GM12878 (cell line): ENCODE results near the gene SORBS2. TPM values are rescaled to one million over a fixed set of nuclear protein-coding genes. Genes with fewer than 3 reads are reported as not detected.

Source experiments
- ATAC-seq: fragments of 200-7000 bp; cut with Tn5 transposase; 3 replicates; pipeline ENCODE4 v1.9.1; 2020; ENCODE audit warnings: mild to moderate bottlenecking, moderate library complexity
- BruUV-seq: library from RNA; stranded (reverse); fragments of 400-500 nt; replicated peaks from 2 replicates; lab custom pipeline; 2021; lab: Mats Ljungman, UMichigan
- CTCF ChIA-PET: fragments of 300-600 bp; sonication (Branson Sonifier 250); formaldehyde crosslinking; extraction: SDS; loops from one replicate; lab custom pipeline; 2021; ENCODE audit warnings: inconsistent platforms; lab: Yijun Ruan, JAX
- POLR2A ChIA-PET: fragments of 350-600 bp; formaldehyde crosslinking; extraction: SDS; loops from one replicate; lab custom pipeline; 2021; ENCODE audit warnings: inconsistent platforms; lab: Charles Lee
- RAD21 ChIA-PET: fragments of 300-600 bp; sonication (Branson Sonifier 250); formaldehyde crosslinking; loops from one replicate; lab custom pipeline; 2023; ENCODE audit warnings: antibody characterized with exemption; ENCODE audit not compliant: unreplicated experiment; lab: Charles Lee
- SMC1A ChIA-PET: fragments of 300-600 bp; sonication (Branson Sonifier 250); formaldehyde crosslinking; loops from one replicate; lab custom pipeline; 2023; ENCODE audit not compliant: unreplicated experiment, uncharacterized antibody; lab: Charles Lee
- DNase-seq: peaks from one replicate; pipeline ENCODE4 v3.0.0-alpha.2; 2011; ENCODE audit warnings: low read depth, low spot score
- FAIRE-seq: peaks from 3 replicates; lab custom pipeline; 2011; peaks lifted over from hg19 to GRCh38; lab: Jason Lieb, UNC
- H2AFZ ChIP-seq: 2 replicates; pipeline ENCODE4 v1.6.0; 2011; ENCODE audit warnings: low read depth, low read length, control low read depth; ENCODE audit not compliant: control insufficient read depth
- H3K27ac ChIP-seq: 2 replicates; pipeline ENCODE4 v1.5.1; 2011; ENCODE audit warnings: control low read depth; ENCODE audit not compliant: control insufficient read depth, insufficient read depth
- H3K27me3 ChIP-seq, 2 experiments: replicated peaks in 1 of 2; 2 replicates each; pipeline versions ENCODE4 v1.6.0 to v1.6.1; 2011; ENCODE audit warnings: low read length in 1 of 2; ENCODE audit not compliant: control insufficient read depth in 2 of 2, insufficient read depth in 2 of 2
- H3K36me3 ChIP-seq, 2 experiments: 2 replicates each; pipeline ENCODE4 v1.5.1; 2011; ENCODE audit warnings: low read length in 1 of 2; ENCODE audit not compliant: control insufficient read depth in 2 of 2, insufficient read depth in 2 of 2
- H3K4me1 ChIP-seq: 2 replicates; pipeline ENCODE4 v1.6.1; 2011; ENCODE audit warnings: mild to moderate bottlenecking, low read length, moderate library complexity, mixed read lengths; ENCODE audit not compliant: control insufficient read depth, insufficient read depth
- H3K4me2 ChIP-seq: 2 replicates; pipeline ENCODE4 v1.6.0; 2011; ENCODE audit warnings: control low read depth; ENCODE audit not compliant: control insufficient read depth, insufficient read depth
- H3K4me3 ChIP-seq: fragments of 200-600 bp; sonication (generic); 2 replicates; pipeline ENCODE4 v1.5.1; 2016
- H3K79me2 ChIP-seq: 2 replicates; pipeline ENCODE4 v1.6.0; 2011; ENCODE audit warnings: low read length; ENCODE audit not compliant: control insufficient read depth, insufficient read depth
- H3K9ac ChIP-seq: 2 replicates; pipeline ENCODE4 v1.8.0; 2011; ENCODE audit warnings: low read length, control low read depth, mixed read lengths; ENCODE audit not compliant: control insufficient read depth, insufficient read depth
- H3K9me3 ChIP-seq: replicated peaks from 3 replicates; pipeline ENCODE4 v1.5.1; 2011; ENCODE audit warnings: mild to moderate bottlenecking, low read length; ENCODE audit not compliant: control insufficient read depth, insufficient read depth
- H4K20me1 ChIP-seq: 2 replicates; pipeline ENCODE4 v1.6.0; 2011; ENCODE audit not compliant: control insufficient read depth, insufficient read depth
- BACH1 ChIP-seq: fragments of 450-650 bp; IDR thresholded peaks from 2 replicates; pipeline ENCODE4 v1.6.1; 2017; ENCODE audit warnings: mild to moderate bottlenecking, borderline replicate concordance
- BRCA1 ChIP-seq: IDR thresholded peaks from 2 replicates; pipeline ENCODE4 v1.6.1; 2011; ENCODE audit warnings: low read depth, low read length, improper control_type of control experiment
- FOXM1 ChIP-seq: IDR thresholded peaks from 2 replicates; pipeline ENCODE4 v1.6.1; 2012; ENCODE audit warnings: low read depth, mild to moderate bottlenecking, inconsistent platforms, low read length, moderate library complexity
- IKZF2 ChIP-seq, 2 experiments: fragments of 450-650 bp; IDR thresholded peaks; 2 replicates each; pipeline ENCODE4 v1.6.1; 2017; ENCODE audit warnings: mild to moderate bottlenecking in 2 of 2, moderate library complexity in 2 of 2
- IRF4 ChIP-seq: IDR thresholded peaks from 2 replicates; pipeline ENCODE4 v1.6.1; 2011; ENCODE audit warnings: low read depth, low read length
- LARP7 ChIP-seq: fragments of 450-650 bp; IDR thresholded peaks from 2 replicates; pipeline ENCODE4 v1.6.1; 2017; ENCODE audit warnings: mild to moderate bottlenecking
- MEF2A ChIP-seq: IDR thresholded peaks from 2 replicates; pipeline ENCODE4 v1.6.1; 2011; ENCODE audit warnings: low read depth, mild to moderate bottlenecking, low read length, moderate library complexity; ENCODE audit not compliant: insufficient read depth
- POLR2AphosphoS5 ChIP-seq: IDR thresholded peaks from 2 replicates; pipeline ENCODE4 v1.6.1; 2011; ENCODE audit warnings: mild to moderate bottlenecking, low read length, inconsistent platforms
- SIN3A ChIP-seq: IDR thresholded peaks from 2 replicates; pipeline ENCODE4 v1.6.1; 2012; ENCODE audit warnings: low read depth, low read length, improper control_type of control experiment
- SMAD1 ChIP-seq: fragments of 450-650 bp; IDR thresholded peaks from 2 replicates; pipeline ENCODE4 v1.6.1; 2018; ENCODE audit warnings: mild to moderate bottlenecking, low read depth; ENCODE audit not compliant: partially characterized antibody
- SREBF1 ChIP-seq: IDR thresholded peaks from 2 replicates; pipeline ENCODE4 v1.6.1; 2012; ENCODE audit warnings: mild to moderate bottlenecking, low read length
- TCF12 ChIP-seq: IDR thresholded peaks from 2 replicates; pipeline ENCODE4 v1.6.1; 2011; ENCODE audit warnings: low read depth, mild to moderate bottlenecking, low read length
- WGBS: methylation state at CpG from one replicate; pipeline ENCODE4 v1.1.6; 2016; ENCODE audit warnings: low lambda C conversion rate; ENCODE audit not compliant: insufficient replicate concordance, insufficient coverage; ENCODE audit errors: missing lambda C conversion rate; 5-methylcytosine and 5-hydroxymethylcytosine counted together
- in situ Hi-C: fragments of 300-500 bp; cut with MboI; formaldehyde crosslinking; loops from 9 replicates; pipeline ENCODE4 v1.14.3; 2018; ENCODE audit warnings: mixed read lengths
- intact Hi-C: fragments of 100-400 bp; cut with micrococcal nuclease; formaldehyde crosslinking; loops from one replicate; pipeline ENCODE4 v1.14.2; 2022; ENCODE audit not compliant: unreplicated experiment
- polyA plus RNA-seq, 11 experiments: library from polyadenylated mRNA; depleted of rRNA in 4 of 11; unstranded in 6 of 11; stranded (reverse) in 5 of 11; fragments of >200 nt; fragmentation: Nextera tagmentation in 4 of 11; fragmentation: Illumina TruSeq in 1 of 11; extraction: Ambion mirVana in 4 of 11; extraction: Trizol in 1 of 11; gene quantifications; 1 replicate in 1 of 11; 2 replicates in 10 of 11; pipeline versions ENCODE4 v1.2.1 to v1.2.3, GENCODE V29; 2011 to 2016; ENCODE audit warnings: inconsistent platforms in 2 of 11, missing spikeins in 2 of 11, low read depth in 1 of 11
- total RNA-seq, 4 experiments: library from RNA; depleted of rRNA in 3 of 4; stranded (reverse); fragments of >200 nt in 3 of 4; fragmentation: Illumina TruSeq in 1 of 4; extraction: Trizol in 1 of 4; gene quantifications; 2 replicates each; pipeline versions ENCODE4 v1.2.1 to v1.2.3, GENCODE V29; 2013 to 2021
- TF ChIP-seq, protein P1 (sequence below): fragments of 450-650 bp; IDR thresholded peaks from 2 replicates; pipeline ENCODE4 v1.6.1; 2016; ENCODE audit warnings: mild to moderate bottlenecking
- TF ChIP-seq, protein P2 (sequence below): IDR thresholded peaks from 2 replicates; pipeline ENCODE4 v1.6.1; 2012; ENCODE audit warnings: low read length, inconsistent platforms
- TF ChIP-seq, protein P3 (sequence below): fragments of 450-650 bp; formaldehyde crosslinking; IDR thresholded peaks from 2 replicates; pipeline ENCODE4 v1.4.0; 2020; ENCODE audit warnings: mild to moderate bottlenecking, moderate library complexity

SORBS2 gene
- total and polyA plus RNA-seq, 10 of the 15 experiments (the other 5 are each of a cell fraction or from before 2014, with no cell fraction given) = 0.06 to 3.0 (median 0.79) TPM

DNA sequence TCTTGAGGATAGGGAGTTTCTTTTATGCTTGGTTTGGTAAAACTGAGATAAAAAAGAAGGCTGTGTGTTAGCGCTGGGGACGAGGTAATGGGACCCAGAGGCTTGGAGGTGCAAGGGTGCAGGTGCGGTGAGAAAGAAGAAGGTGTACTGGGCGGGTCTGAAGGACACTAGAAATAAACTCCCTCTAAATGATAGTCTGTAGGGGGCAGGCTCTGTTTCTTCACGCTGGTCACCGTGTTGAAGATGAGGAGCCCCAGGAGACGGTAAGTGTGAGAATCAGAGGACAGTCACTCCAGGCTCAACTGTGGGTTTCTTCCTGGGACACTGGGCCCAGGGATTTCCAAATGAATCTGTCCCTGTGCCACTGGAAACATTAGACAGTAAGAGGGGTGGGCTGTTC is 131.4 kb downstream of the SORBS2 start:
- CTCF ChIA-PET = interaction anchor here (0.7 to 1.6 kb wide), 2 partner anchors 7 to 12 kb away, joined by 3 read pairs; no protein-coding TSS in a partner anchor
- no peaks in the 10 kb centered on the region for H3K79me2 ChIP-seq
- no peak overlapping the region for H2AFZ ChIP-seq

DNA sequence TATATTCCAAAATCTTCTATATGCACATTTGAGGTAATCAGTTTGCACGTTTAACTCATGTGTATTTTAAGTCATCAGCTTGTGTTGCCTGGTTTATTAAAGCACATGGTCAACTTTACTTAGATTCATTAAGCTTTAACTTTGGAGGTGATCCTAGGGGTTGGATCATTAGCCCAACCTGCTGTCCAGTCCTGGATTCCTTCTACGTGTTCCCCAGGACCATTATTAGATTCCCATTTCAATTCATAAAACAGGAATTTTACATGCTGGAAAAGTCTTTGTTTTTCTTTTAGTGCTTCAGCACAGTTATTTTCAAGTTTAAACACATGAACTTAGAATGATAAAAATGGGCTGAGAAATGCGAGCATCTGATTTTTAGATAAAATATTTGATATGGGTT is 132.5 kb downstream of the SORBS2 start:
- POLR2A ChIA-PET = no interaction called here
- RAD21 ChIA-PET = no interaction called here
- H4K20me1 ChIP-seq = no peaks in the 10 kb centered on the region
- SMC1A ChIA-PET = no interaction called here
- intact Hi-C loops = no loop called here
- DNase-seq (no peak), ATAC-seq (no peak), FAIRE-seq (no peak)
- no peak overlapping the region for H3K9ac ChIP-seq
- H3K4me1 ChIP-seq = no peaks in the 10 kb centered on the region
- H3K9me3 ChIP-seq = no peaks in the 10 kb centered on the region
- H3K36me3 ChIP-seq = no peaks in the 10 kb centered on the region
- H3K4me2 ChIP-seq = no peak overlapping the region
- no peak overlapping the region for H3K27ac ChIP-seq
- CTCF ChIA-PET = interaction anchor here (1.2 to 1.6 kb wide), 3 partner anchors 9 to 359 kb away, joined by 3 read pairs; no protein-coding TSS in a partner anchor
- no peaks in the 10 kb centered on the region for H3K79me2 ChIP-seq
- no peak overlapping the region for H3K4me3 ChIP-seq
- H2AFZ ChIP-seq = no peak overlapping the region
- no peaks in the 10 kb centered on the region for H3K27me3 ChIP-seq
- WGBS = 32% methylated on average over 3 of the region's 3 CpGs
- BruUV-seq = no TSS peak
- in situ Hi-C loops = no loop called here
- TF ChIP-seq MEF2A = no peak
- TF ChIP-seq BACH1 = no peak
- TF ChIP-seq BRCA1 = no peak
- TF ChIP-seq, protein P1, sequence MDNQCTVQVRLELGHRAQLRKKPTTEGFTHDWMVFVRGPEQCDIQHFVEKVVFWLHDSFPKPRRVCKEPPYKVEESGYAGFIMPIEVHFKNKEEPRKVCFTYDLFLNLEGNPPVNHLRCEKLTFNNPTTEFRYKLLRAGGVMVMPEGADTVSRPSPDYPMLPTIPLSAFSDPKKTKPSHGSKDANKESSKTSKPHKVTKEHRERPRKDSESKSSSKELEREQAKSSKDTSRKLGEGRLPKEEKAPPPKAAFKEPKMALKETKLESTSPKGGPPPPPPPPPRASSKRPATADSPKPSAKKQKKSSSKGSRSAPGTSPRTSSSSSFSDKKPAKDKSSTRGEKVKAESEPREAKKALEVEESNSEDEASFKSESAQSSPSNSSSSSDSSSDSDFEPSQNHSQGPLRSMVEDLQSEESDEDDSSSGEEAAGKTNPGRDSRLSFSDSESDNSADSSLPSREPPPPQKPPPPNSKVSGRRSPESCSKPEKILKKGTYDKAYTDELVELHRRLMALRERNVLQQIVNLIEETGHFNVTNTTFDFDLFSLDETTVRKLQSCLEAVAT = no peak
- TF ChIP-seq SREBF1 = no peak
- TF ChIP-seq, protein P2, sequence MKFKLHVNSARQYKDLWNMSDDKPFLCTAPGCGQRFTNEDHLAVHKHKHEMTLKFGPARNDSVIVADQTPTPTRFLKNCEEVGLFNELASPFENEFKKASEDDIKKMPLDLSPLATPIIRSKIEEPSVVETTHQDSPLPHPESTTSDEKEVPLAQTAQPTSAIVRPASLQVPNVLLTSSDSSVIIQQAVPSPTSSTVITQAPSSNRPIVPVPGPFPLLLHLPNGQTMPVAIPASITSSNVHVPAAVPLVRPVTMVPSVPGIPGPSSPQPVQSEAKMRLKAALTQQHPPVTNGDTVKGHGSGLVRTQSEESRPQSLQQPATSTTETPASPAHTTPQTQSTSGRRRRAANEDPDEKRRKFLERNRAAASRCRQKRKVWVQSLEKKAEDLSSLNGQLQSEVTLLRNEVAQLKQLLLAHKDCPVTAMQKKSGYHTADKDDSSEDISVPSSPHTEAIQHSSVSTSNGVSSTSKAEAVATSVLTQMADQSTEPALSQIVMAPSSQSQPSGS = no peak
- no peak for TF ChIP-seq SMAD1
- no peak for TF ChIP-seq FOXM1
- TF ChIP-seq, protein P3, sequence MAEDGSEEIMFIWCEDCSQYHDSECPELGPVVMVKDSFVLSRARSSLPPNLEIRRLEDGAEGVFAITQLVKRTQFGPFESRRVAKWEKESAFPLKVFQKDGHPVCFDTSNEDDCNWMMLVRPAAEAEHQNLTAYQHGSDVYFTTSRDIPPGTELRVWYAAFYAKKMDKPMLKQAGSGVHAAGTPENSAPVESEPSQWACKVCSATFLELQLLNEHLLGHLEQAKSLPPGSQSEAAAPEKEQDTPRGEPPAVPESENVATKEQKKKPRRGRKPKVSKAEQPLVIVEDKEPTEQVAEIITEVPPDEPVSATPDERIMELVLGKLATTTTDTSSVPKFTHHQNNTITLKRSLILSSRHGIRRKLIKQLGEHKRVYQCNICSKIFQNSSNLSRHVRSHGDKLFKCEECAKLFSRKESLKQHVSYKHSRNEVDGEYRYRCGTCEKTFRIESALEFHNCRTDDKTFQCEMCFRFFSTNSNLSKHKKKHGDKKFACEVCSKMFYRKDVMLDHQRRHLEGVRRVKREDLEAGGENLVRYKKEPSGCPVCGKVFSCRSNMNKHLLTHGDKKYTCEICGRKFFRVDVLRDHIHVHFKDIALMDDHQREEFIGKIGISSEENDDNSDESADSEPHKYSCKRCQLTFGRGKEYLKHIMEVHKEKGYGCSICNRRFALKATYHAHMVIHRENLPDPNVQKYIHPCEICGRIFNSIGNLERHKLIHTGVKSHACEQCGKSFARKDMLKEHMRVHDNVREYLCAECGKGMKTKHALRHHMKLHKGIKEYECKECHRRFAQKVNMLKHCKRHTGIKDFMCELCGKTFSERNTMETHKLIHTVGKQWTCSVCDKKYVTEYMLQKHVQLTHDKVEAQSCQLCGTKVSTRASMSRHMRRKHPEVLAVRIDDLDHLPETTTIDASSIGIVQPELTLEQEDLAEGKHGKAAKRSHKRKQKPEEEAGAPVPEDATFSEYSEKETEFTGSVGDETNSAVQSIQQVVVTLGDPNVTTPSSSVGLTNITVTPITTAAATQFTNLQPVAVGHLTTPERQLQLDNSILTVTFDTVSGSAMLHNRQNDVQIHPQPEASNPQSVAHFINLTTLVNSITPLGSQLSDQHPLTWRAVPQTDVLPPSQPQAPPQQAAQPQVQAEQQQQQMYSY = no peak
- TF ChIP-seq IRF4 = no peak

More for the DNA sequence above, 131.4 kb downstream of the SORBS2 start:
- Histone ChIP-seq H3K4me3 (no peak overlapping the region), H3K27ac (no peak overlapping the region), H4K20me1 (no peaks in the 10 kb centered on the region), H3K4me2 (no peak overlapping the region), H3K9me3 (no peaks in the 10 kb centered on the region), H3K36me3 (no peaks in the 10 kb centered on the region), H3K9ac (no peak overlapping the region), H3K27me3 (no peaks in the 10 kb centered on the region), H3K4me1 (no peaks in the 10 kb centered on the region)
- 61% methylated on average over 7 of the region's 7 CpGs for WGBS
- ChIA-PET RAD21 (no interaction called here), SMC1A (no interaction called here), POLR2A (no interaction called here)
- no TSS peak for BruUV-seq
- in situ Hi-C loops = no loop called here
- no peak for ATAC-seq
- DNase-seq = no peak
- intact Hi-C loops = no loop called here
- TF ChIP-seq TCF12 (no peak), SIN3A (no peak), LARP7 (no peak), POLR2AphosphoS5 (no peak), IKZF2 (IDR thresholded peaks at IDR 0.05) (no peak)
- FAIRE-seq = no peak
